ENCODE results near the gene TARS3.

Gene TARS3

GRCh38 chr15:101652786-101653430 is 71.4 kb downstream of the TARS3 start:
- POLR2A ChIA-PET = interaction anchor here (1.0 kb wide), 1 partner anchor 10 kb away, joined by 4 read pairs; no protein-coding TSS in a partner anchor
- no peak for DNase-seq (ENCODE audit: extremely low spot score)
- CTCF ChIA-PET = interaction anchor here (0.8 to 1.1 kb wide), 2 partner anchors 332 to 364 kb away, joined by 3 read pairs; no protein-coding TSS in a partner anchor
- TF ChIP-seq CTCF (IDR thresholded peaks at IDR 0.05; ENCODE audit: control extremely low read depth, extremely low read depth, low read depth, missing control alignments) = no peak

DNA sequence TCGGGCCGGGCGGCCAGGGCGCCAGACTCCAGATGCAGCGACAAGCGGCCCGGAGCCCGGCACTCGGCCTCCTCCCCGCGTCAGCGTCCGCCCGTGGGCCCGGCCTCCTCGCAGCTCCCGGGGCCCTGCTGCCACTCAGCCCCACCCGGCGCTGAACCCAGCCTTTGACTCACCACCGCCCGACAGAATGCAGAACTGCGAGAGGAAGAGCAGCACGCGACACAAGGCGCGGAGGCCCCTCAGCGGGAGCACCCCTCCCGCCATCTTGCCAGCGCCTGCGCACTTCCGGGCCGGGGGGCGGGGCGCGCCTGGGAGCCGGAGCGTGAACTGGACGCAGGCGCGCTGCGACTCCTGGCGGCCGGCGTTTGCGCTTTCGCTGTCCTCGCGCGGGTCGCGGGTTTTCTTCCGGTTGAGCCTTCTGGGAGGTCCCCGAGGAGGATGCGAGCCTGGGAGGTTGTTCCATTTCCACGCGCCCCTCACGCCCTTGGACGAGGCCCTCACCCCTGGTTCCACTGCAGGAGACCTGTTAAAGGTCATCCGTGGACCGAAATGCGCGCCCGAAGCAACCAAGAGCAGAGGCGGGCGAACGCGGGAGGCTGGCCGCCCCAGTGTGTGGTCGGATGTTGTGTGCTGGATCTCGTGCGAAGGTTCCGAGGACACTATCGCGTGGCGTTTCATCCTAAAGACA is 72.0 kb downstream of the TARS3 start, which contains the start of gene TM2D3:
Gene TM2D3, minus strand, starts transcription at position 284 of the 688 bp plus-strand sequence. Its CDS starts 20 bp downstream, at position 264.
- CTCF ChIA-PET = interaction anchor here (0.7 to 1.3 kb wide), 3 partner anchors 10 to 363 kb away, joined by 3 to 11 read pairs (median 3); no protein-coding TSS in a partner anchor
- peak; percentile 63 for TF ChIP-seq CTCF (IDR thresholded peaks at IDR 0.05; ENCODE audit: control extremely low read depth, extremely low read depth, low read depth, missing control alignments)
- POLR2A ChIA-PET = interaction anchor here (1.0 kb wide), 1 partner anchor 9 kb away, joined by 4 read pairs; no protein-coding TSS in a partner anchor
- peak; percentile 96 for DNase-seq (ENCODE audit: extremely low spot score)

- ChIA-PET POLR2A (no interaction called here), CTCF (interaction anchor here (0.7 to 1.3 kb wide), 2 partner anchors 9 to 352 kb away, joined by 3 to 11 read pairs; no protein-coding TSS in a partner anchor)
- no peak for DNase-seq (ENCODE audit: extremely low spot score)
- no peak for TF ChIP-seq CTCF (IDR thresholded peaks at IDR 0.05; ENCODE audit: control extremely low read depth, extremely low read depth, low read depth, missing control alignments)
These were observed 72.6 kb downstream of the TARS3 start for GRCh38 chr15:101651554-101652097.

- no peak for TF ChIP-seq CTCF (IDR thresholded peaks at IDR 0.05; ENCODE audit: control extremely low read depth, extremely low read depth, low read depth, missing control alignments)
- DNase-seq (ENCODE audit: extremely low spot score) = no peak
- ChIA-PET CTCF (interaction anchor here (0.7 to 2.7 kb wide), 5 partner anchors 10 to 394 kb away, joined by 3 to 24 read pairs (median 4); no protein-coding TSS in a partner anchor), POLR2A (no interaction called here)
These were observed 74.1 kb downstream of the TARS3 start for GRCh38 chr15:101650145-101650544.

DNA sequence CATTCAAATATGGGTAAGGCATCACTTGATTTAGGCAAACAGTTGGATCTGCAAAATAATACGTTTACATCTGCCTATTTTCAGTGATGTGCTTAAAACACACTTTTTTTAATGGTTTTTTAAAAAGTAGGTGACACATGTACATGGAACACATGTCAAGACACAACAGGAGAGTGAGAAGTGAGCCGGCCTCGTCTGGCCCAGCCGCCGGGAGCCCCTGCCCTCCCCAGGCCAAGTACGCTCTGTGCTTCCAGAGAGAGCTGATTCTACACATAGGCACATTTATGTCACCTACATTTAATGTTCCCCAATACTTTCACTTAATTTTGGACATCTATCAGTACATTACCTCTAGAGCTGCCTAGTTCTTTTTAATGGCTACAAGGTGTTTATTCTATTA is 75.9 kb downstream of the TARS3 start:
- ChIA-PET POLR2A (no interaction called here), CTCF (interaction anchor here (0.9 to 2.7 kb wide), 3 partner anchors 8 to 348 kb away, joined by 3 to 24 read pairs (median 3); no protein-coding TSS in a partner anchor)
- no peak for DNase-seq (ENCODE audit: extremely low spot score)
- TF ChIP-seq CTCF (IDR thresholded peaks at IDR 0.05; ENCODE audit: control extremely low read depth, extremely low read depth, low read depth, missing control alignments) = no peak

- POLR2A ChIA-PET = no interaction called here
- CTCF ChIA-PET = interaction anchor here (1.1 to 1.7 kb wide), 2 partner anchors 10 to 335 kb away, joined by 3 to 4 read pairs; no protein-coding TSS in a partner anchor
- no peak for DNase-seq (ENCODE audit: extremely low spot score)
- no peak for TF ChIP-seq CTCF (IDR thresholded peaks at IDR 0.05; ENCODE audit: control extremely low read depth, extremely low read depth, low read depth, missing control alignments)
These were observed 77.0 kb downstream of the TARS3 start for GRCh38 chr15:101647251-101647650.

Measured in GM10248 (cell line).